ENCODE data around the gene EXOC3L2.

Gene EXOC3L2

DNA sequence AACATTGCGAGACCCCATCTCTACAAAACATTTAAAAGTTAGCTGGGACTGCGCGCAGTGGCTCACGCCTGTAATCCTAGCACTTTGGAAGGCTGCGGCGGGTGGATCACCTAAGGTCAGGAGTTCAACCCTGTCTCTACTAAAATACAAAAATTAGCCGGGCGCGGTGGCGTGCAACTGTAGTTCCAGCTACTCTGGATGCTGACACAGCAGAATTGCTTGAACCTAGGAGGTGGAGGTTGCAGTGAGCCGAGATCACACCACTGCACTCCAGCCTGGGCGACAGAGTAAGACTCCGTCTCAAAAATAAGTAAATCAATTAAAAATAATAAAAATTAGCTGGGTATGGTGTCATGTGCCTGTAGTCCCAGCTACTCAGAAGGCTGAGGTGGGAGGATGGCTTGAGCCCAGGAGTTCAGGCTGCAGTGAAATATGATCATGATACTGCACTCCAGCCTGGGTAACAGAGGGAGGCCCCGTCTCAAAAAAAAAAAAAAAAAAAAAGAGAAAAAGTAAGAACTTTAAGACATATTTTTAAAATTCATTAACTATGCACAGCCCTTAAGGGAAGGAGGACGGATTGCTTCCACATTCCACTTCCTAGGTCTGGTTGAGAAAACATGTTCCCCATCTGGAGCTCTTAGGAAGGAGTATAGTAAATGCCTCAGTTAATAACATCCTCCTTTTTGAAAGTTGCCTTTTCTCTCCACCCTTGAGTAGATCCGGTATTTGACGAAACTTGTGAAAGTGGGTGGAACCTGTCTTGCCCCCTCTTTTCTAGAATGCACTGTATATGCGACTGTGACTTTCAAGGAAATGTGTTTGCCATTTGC, 26.1 kb downstream of the EXOC3L2 start:
- DNase-seq (ENCODE audit: low read depth) = no peak

DNA sequence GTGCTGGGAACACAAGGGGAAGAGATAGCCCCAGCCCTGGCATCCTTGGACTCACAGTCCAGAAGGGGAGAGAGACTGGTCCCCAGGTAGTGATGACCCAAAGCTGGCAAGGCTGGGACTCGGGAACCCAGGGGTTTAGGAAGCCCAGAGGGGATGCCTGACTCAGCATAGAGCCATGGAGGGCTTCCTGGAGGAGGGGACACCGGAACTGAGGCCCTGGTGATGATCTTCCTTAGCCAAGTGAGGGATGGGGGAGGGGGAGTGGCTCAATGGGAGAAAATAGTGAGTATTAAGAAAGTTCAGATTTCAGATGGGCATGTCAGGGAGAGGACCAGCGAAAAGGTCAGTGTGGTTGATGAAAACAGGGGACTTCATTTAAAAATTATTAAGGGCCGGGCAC, 26.8 kb downstream of the EXOC3L2 start:
- DNase-seq (ENCODE audit: low read depth) = no peak

DNA sequence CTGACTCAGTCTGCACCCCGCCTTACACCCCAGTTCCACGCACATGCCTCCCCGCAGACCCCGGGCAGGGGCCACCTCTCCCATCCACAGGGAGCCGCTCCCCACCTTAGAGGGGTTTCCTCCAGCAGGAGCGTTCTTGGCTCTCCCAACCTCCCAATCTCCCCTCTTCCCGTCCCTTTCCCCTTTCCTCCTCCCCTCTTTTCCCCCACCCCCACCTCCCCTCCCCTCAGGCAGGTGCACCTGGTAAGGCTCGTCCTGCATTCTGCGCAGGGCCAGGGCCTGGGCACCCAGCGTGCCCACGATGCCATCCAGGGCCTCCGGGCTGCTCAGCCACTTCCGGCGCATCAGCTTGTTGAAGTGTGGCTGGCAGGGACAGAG, 27.3 kb downstream of the EXOC3L2 start:
- DNase-seq (ENCODE audit: low read depth) = no peak

DNA sequence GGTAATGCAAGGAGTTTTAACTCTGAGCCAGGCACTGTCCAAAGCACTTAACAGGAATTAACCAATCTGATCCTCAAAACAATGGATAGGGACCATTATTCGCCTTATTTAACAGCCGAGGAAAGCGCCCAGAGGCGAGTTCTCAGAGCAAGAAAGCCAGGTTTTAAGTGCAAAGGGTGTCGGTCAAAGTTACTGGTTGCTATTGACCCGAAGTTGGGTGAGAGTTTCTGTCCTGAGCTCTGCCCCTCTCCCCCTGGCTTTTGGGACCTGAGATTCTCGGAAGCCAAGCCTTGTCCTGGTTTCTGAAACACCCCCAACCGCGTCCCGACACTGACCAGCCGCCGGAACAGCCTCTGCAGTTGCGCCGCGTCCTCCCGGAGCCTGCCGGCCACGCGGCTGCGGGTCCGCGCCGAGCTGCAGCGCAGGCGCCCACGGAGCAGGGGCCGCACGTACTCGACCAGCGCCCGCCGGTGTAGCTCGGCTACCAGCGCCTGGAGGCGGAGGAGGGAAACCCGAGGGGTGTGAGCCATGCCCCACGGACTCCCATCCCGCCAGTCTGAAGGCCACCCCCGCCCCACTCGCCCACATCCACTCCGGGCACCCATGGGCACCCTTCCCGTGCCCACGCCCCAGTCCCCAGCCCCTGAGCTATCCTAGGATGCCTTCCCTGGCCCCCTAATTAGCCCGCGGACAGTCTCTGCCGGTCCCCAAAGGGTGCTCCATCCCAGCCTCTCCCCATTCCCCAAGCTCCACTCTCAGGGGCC, 27.8 kb downstream of the EXOC3L2 start:
- no peak for DNase-seq (ENCODE audit: low read depth)

DNA sequence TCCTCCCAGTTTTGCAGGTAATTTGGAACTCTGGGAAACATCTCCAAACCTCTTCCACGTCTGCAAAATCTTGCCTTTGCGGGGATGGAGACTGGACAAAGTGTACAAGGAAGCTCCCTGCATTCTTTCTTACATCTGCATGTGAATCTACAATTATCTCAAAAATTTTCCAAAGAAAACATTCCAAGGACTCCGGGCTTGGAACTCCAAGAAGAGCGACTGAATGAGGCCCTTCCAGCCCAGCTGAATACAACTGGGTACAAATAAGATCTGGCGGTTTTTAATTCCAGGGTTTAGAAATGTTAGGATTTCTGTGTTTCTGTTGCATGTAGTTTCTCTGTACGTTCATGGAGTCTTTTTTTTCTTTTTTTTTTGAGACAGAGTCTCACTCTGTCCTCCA, 28.5 kb downstream of the EXOC3L2 start:
- DNase-seq (ENCODE audit: low read depth) = no peak

DNA sequence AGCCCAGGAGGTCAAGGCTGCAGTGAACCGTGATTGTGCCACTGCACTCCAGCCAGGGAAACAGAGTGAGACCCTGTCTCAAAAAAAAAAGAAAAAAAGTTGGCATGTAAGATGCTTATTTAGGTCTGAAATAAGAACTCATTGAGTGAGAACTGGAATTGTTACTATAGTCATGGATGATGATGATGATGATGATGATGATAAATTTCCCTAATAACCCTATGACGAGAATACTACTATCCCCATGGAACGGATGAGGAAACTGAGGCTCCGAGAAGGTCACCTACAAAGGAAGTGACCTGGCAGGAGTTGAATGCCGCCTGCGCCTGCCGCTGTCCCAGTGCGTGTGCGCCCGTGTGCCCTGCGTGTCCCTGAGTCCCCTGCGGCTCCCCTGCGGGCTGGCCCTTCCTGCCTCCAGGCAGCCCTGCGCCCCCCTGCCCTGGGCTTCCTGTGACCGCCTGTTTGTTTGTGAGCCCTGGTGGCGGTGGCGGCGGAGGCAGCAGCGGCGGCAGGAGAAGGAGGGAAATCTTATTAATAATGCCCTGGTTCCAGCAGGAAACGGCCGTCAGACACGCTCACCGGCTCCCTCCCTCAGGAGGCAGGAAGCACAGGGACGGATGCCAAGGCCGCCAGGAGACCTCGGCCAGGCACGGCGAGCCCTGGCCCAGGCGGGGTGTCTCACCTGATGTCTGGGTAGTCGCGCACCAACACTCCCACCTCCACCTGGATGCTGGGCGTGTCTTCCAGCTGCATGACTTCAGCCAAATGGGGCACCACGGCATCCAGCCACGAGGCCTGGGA, 29.6 kb downstream of the EXOC3L2 start:
- no peak for DNase-seq (ENCODE audit: low read depth)

DNA sequence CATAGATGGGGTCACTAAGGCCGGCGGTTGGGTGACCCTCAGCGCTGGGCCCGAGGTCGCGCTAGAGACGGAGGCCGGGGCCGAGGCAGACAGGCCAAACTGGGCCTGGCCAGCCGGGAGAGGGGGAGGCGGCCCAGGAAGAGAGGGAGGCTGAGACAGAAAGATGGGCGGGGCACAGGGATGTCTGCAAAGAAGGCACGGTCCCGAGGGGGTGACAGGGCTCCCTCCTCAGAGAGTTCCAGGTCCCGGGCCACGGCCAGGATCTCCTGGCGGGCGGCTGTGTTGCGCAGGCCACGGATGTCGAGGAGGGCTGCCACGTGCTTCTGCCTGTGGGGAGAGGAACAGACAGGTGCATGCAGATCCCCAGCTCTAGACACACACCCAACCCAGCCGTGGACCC, 32.2 kb downstream of the EXOC3L2 start:
- no peak for DNase-seq (ENCODE audit: low read depth)

DNA sequence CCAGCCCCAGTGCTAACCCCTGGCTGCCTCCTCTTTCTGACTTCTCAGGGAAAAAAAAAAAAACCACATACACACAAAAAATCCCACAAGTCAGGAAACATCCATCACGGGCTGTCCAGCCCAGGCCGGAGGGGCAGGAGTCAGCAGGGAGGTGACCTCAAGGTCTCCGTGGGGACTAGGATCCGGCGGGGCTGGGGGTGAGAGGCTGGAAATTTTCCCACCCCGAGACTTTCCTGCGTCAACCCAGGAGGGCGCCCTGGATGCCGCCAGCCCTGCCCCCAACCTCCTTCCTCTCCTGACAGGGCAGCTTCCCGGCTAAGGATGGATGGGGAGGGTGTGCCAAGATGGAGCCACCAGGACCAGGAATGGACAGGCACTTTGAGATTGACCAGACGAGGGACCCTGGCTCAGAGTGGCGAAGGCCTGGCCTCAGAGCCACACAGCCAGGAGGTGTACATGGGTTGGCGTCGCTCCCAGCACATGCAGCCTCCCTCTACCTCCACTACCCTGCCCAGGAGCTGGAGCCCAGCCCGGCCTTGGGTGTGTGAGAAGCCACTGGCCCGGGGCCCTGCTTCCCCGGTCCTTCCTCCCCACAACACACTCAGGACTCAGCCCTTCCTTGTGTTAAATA, 33.3 kb downstream of the EXOC3L2 start:
- DNase-seq (ENCODE audit: low read depth) = no peak

DNA sequence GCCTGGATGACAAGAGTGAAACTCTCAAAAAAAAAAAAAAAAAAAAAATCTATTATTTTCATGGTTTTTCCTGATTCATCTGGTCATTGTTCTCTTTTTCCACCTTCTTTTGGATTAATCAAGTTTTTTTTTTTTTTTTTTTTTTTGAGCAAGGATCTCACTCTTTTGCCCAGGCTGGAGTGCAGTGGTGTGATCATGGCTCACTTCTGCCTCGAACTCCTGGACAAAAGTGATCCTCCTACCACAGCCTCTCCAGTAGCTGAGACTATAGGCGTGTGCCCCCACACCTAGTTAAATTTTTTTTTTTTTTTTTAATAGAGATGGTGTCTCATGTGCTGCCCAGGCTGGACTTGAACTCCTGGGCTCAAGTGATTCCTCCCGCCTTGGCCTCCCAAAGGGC, 38.9 kb downstream of the EXOC3L2 start:
- DNase-seq (ENCODE audit: low read depth) = no peak

DNA sequence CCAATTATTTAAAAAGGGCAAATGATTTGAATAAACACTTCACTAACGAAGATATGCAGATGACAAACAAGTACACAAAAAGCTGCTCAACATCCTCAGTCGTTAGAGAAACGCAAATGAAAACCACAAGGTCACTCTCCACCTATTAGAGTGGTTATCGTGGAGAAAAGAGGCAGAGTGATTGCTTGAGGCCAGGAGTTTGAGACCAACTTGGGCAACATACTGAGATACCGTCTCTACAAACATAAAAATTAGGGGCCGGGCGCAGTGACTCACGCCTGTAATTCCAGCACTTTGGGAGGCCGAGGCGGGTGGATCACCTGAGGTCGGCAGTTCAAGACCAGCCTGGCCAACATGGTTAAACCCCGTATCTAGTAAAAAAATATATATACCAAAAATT, 39.4 kb downstream of the EXOC3L2 start:
- DNase-seq (ENCODE audit: low read depth) = no peak

DNA sequence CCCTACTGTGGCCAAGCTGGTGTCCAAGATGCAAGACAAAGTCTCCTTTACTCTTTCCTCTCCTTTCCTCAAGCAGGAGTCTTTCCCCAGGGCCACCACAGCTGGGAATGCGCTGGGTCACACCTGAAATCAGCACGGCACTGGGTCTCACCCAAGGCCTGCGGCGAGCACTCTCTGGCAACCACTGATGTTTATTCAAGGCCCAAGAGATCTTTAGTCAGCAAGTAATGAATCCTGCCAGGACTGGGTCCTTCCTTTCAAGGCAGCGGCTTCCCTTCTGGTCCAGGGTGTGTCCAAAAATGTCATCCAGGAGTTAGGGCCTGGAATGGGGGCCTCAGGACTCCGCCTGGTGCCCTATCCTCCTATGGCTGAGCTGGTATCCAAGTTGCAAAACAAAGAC, 42.6 kb downstream of the EXOC3L2 start:
- no peak for DNase-seq (ENCODE audit: low read depth)

DNA sequence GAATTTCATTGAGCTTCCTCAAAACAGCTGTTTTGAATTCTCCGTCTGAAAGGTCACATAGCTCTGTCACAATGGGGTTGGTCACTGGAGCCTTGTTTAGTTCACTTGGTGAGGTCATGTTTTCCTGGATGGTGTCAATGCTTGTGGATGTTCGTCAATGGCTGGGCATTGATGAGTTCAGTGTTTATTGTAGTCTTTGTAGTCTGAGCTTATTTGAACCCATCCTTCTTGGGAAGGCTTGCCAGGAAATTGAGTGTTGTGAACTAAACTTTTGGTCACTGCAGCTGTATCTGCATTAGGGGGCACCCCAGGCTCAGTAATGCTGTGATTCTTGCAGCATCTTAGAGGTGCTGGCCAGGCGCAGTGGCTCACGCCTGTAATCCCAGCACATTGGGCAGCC, 44.6 kb downstream of the EXOC3L2 start:
- DNase-seq (ENCODE audit: low read depth) = no peak

DNA sequence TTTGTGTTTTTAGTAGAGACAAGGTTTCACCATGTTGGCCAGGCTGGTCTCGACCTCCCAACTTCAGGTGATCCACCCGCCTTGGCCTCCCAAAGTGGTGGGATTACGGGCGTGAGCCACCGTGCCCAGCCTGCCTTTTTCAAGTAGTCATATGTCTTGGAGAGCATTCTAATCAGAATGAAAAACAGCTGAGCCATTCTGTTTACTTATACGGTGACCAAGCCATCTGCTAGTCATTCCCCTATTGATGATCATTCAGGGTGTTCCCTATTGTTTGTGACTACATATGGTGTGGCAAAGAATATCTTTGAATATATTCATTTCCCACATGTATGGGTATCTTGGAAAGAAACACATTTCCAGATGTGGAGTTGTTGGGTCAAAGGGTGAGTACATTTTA, 49.4 kb downstream of the EXOC3L2 start:
- DNase-seq (ENCODE audit: low read depth) = no peak

DNA sequence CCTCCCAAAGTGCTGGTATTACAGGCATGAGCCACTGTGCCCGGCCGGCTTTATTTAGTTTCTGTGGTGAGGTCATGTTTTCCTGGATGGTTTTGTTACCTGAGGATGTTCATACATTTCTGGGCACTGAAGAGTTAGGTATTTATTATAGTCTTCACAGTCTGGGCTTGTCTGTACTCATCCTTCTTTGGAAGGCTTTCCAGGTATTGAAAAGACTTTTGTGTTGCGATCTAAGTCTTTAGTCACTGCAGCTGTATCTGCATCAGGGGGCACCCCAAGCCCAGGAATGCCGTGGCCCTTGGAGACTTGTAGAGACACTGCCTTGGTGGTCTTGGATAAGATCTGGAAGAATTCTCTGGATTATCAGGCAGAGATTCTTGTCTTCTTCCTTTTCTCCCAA, 53.8 kb downstream of the EXOC3L2 start:
- DNase-seq (ENCODE audit: low read depth) = no peak

DNA sequence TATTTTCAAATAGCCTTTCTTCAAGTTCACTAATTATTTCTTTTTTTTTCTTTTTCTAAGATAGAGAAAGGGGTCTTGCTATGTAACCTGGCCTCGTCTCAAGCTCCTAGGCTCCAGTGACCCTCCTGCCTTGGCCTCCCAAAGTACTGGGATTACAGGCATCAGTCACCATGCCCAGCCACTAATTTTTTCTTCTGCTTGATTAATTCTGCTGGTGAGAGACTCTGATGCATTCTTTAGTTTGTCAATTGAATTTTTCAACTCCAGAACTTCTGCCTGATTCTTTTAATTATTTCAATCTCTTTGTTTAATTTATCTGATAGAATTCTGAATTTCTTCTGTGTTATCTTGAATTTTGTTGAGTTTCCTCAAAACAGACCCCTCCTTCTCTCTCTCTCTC, 55.2 kb downstream of the EXOC3L2 start:
- DNase-seq (ENCODE audit: low read depth) = no peak

DNA sequence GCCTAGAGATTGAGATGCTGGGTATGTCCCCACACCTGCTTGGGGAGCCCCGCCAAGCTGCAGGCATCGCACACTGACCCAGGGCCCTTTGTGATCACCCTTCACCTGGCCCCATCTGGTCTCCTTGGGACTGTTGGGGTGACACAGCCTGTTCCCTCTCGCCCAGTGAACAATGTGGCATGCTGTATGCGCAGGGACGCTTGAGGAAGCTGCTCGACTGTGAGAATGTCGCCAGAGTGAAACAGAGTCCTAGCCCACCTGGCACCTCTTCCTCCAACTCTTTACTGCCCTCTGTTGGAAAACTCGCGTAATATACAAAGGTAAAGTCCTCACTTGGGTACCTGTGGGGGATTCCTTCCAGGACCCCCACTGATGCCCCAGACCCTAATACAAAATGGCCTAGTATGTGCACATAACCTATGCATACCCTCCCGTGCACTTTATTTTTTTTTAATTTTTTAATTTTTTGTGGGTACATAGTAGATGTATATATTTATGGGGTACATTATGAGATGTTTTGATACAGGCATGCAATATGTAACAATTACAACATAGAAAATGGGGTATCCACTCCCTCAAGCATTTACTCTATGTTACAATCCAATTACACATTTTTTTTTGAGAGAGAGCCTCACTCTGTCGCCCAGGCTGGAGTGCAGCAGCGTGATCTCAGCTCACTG, 57.6 kb downstream of the EXOC3L2 start:
- no peak for DNase-seq (ENCODE audit: low read depth)

DNA sequence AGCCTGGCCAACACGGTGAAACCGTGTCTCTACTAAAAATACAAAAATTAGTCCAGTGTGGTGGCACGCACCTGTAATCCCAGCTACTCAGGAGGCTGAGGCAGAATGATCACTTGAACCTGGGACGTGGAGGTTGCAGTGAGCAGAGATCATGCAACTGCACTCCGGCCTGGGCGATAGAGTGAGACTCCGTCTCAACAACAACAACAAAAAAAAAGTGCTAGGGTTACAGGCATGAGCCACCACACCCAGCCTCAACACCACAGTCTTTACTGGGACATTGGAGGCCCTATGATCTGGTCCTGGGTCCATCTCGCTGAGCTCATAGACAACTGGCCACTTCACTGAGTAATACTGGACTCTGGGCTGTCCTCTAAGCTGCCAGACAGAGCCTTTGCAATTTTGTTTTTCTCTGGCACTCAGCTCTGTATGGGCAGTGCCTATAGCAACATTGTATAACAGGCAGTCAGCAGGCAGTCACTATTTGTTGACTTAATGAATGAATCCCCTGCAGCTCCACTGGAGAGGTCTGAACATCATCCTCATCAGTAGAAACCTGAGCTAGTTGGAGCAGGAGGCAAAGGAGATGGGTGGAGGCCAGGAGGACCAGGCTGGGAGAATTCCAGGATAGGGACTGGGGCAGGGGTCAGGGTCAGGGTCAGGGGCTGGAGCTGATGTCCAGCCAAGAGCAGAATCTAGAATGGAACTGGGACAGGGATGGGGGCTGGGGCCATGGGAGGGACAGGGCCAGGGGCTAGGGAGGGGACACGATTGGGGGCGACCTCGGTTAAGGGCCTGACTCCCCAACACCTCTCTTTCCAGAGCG, 58.5 kb downstream of the EXOC3L2 start:
- DNase-seq (ENCODE audit: low read depth) = no peak

DNA sequence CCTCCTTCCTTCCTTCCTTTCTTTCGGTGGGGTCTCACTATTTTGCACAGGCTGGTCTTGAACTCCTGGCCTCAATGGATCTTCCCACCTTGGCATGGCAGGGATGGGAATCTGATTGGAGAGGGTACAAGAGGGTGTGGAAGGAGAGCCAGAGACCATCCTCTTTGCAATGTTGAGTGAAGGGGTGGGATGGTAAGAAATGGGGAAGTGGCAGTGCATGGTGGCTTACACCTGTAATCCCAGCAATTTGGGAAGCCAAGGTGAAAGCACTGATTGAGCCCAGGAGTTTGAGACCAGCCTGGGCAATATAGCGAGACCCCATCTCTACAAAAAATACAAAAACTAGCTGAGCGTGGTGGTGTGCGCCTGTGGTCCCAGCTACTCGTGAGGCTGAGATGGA, 61.1 kb downstream of the EXOC3L2 start:
- no peak for DNase-seq (ENCODE audit: low read depth)

DNA sequence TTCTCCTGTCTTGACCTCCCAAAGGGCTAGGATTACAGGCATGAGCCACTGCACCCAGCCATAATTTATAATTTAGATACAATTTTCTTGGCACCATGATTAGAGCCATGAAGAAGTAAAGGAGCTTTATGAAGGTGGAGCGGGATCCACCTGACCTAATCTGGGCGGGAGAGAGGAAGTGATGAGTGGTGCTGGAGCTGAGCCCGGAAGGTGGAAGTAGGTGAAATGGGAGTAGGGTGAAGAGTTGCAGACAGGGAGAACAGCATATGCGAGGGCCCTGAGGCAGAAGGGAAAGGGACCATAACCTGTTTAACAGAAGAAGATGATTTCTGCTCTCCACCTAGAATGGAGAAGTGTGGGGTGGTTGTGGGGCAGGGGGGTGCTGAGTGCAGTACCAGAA, 62.4 kb downstream of the EXOC3L2 start:
- DNase-seq (ENCODE audit: low read depth) = no peak

DNA sequence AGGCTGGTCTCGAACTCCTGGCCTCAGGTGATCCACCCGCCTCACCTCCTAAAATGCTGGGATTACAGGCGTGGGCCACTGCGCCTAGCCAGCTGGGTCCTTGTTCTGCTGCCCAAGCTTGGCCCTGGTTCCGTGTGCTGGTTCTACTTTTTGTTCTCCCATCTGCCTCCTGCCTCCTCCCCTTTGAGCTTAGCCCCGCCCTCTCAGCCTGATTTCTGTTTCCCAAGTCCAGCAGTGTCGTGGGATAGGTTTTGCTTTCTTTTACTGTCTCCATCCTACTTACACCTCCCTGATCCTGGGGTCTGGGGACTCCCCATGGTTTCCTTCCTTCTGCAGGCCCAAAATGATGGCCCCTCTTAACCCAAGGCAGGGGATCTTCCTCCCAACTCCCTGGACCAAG, 64.3 kb downstream of the EXOC3L2 start:
- no peak for DNase-seq (ENCODE audit: low read depth)

DNA sequence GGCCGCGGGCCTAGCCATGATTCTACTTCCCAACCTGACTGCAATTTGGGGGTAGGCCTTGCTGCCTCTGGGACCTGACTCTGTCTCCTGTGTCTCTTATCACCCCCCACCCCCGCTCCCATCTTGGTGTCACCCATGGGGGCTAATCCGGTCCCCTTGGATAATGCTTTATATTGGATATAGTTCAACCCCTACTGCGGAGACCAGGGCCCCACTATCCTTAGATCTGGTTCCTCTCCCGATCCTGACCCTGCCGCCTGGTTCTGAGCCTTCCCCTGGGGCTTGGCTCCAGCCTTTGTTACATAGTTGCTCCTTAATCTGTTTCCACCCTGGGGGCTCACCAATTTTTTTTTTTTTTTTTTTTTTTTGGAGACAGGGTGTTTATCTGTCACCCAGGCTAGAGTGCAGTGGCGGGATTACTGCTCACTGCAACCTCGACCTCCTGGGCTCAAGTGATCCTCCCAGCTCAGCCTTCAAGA, 65.3 kb downstream of the EXOC3L2 start:
- DNase-seq (ENCODE audit: low read depth) = no peak

Data from non-pigmented ciliary epithelial cell (primary cell).